Mucosa of rectum (tissue), 2 donors: Measurements from ENCODE around the gene CSTF3.
"Not testable (repeated sequence)": the region's sequence is repeated elsewhere in the genome, so short reads cannot be mapped to it uniquely, and the experiment has no call there.

Experiments used
- H3K27ac ChIP-seq, 2 donors: one replicate each; pipeline ENCODE4 v1.7.0; 2013; ENCODE audit warnings: inconsistent platforms in 2 of 2, low read depth in 2 of 2, low read length in 2 of 2
- H3K27me3 ChIP-seq, 2 donors: one replicate each; pipeline ENCODE4 v1.7.0; 2013; ENCODE audit warnings: low read length in 2 of 2; ENCODE audit not compliant: control insufficient read depth in 2 of 2, insufficient read depth in 2 of 2
- H3K36me3 ChIP-seq, 2 donors: one replicate each; pipeline ENCODE4 v1.7.0; 2013; ENCODE audit warnings: low read length in 2 of 2; ENCODE audit not compliant: control insufficient read depth in 2 of 2, insufficient read depth in 2 of 2
- H3K4me1 ChIP-seq, 2 donors: one replicate each; pipeline ENCODE4 v1.7.0; 2013; ENCODE audit warnings: low read length in 2 of 2, mild to moderate bottlenecking in 1 of 2; ENCODE audit not compliant: control insufficient read depth in 2 of 2, insufficient read depth in 2 of 2
- H3K4me3 ChIP-seq, 2 donors: one replicate each; pipeline ENCODE4 v1.7.0; 2013; ENCODE audit warnings: low read length in 2 of 2
- H3K9ac ChIP-seq, 2 donors: one replicate each; pipeline ENCODE4 v1.7.0; 2013; ENCODE audit warnings: low read length in 2 of 2, low read depth in 1 of 2, mild to moderate bottlenecking in 1 of 2
- H3K9me3 ChIP-seq, 2 donors: one replicate each; pipeline ENCODE4 v1.7.0; 2013; ENCODE audit warnings: low read length in 2 of 2; ENCODE audit not compliant: control insufficient read depth in 2 of 2
- donor health status: healthy.
- donor health status: Normal muscosa, but diverticular disease.

The CSTF3 gene

DNA sequence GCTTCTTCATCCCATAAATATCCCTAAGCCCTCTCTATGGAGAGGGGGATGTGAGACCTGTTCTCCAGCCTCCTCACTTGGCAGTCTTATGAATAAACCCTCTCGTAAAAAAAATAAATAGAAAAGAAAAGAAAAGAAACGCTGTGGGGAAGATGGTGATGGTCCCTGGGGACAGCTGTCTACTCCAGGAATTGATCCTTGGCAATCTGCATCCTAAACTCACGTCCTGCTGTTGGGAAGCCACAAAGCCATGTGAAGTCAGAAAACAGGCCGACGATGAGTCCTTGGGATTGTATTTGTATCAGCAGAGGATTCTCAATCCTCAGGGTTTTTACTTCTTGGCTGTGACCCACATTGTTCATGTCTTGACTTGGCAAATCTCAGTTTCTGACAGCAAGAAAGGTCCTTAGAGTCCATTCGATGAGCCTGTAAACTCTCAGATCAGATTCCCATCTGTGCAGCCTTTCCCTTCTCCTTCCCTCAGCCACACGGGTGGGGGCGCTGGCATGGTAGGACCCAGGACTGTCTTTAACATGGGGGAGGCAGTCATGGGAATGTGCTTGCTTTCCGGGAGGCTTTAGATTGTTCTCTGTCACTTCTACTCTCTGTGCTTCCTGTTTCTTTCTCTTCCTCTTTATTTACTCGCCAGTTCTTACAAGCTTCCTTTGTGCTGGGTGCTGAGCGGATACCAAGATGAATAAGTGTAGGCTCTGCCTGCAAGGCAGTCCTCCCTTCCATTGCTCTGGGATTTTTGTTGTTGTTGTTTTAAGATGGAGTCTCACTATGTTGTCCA, 97.1 kb downstream of the CSTF3 start:
- no peak overlapping the region for H3K27ac ChIP-seq

DNA sequence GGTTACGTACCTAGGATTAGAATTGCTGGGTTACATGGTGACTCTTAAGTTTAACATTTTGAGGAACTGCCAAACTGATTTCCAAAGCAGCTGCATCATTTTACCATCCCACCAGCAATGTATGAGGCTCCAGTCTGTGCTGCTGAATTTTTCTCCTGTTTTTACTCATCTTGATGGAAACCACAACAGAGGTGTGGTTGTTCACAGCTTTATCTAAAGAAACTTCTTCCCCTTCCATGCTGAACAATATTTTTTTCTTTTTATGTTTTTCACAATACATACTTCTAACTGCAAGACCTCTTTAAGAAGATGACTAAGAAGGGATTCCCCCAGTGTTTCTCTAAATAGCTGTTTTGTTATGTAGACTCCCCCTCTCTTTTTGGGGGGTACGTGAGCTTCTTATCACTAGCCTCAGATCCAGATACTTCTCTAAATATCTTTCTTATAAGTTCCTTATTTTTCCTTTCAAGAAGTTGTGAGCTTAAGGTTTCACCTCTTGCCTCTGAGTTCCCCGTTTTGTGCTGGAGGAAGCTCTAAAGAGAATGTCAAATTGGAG, 97.9 kb downstream of the CSTF3 start:
- Histone ChIP-seq H3K9ac (no peak overlapping the region), H3K27me3 (no peaks in the 10 kb centered on the region), H3K36me3 (peaks cover 29 to 44% of the 10 kb centered on the region in 2 donors), H3K27ac (no peak overlapping the region), H3K4me1 (peaks cover 10 to 12% of the 10 kb centered on the region in 2 donors), H3K4me3 (no peak overlapping the region), H3K9me3 (no peaks in the 10 kb centered on the region)

More for the DNA sequence above, 97.1 kb downstream of the CSTF3 start:
- no peaks in the 10 kb centered on the region for H3K27me3 ChIP-seq
- H3K4me1 ChIP-seq: peaks cover 10 to 12% of the 10 kb centered on the region in 2 donors
- H3K9me3 ChIP-seq: no peaks in the 10 kb centered on the region
- H3K9ac ChIP-seq: no peak overlapping the region
- no peak overlapping the region for H3K4me3 ChIP-seq
- peaks cover 31 to 44% of the 10 kb centered on the region in 2 donors for H3K36me3 ChIP-seq

DNA sequence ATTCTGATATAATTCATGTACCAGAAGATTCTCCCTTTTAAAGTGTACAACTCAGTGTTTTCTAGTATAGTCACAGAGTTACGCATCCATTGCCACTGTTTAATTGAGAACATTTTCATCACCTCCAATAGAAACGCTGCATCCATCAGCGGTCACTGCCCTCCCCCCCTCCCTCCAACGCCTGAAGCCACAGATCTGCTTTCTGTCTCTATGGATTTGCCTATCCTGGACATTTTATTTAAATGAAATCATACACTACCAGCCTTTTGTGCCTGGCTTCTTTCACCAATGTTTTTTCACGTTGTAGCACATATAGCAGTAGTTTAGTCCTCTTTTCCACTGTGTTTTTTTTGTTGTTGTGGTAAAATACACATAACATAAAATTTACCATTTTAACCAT, 99.1 kb downstream of the CSTF3 start:
- no peaks in the 10 kb centered on the region for H3K27me3 ChIP-seq
- no peak overlapping the region for H3K9ac ChIP-seq
- H3K27ac ChIP-seq: peak overlapping the region in 1 of 2 donors; percentile 23
- no peak overlapping the region for H3K4me3 ChIP-seq
- no peaks in the 10 kb centered on the region for H3K9me3 ChIP-seq
- H3K4me1 ChIP-seq: peaks cover 10 to 12% of the 10 kb centered on the region in 2 donors
- peaks cover 25 to 40% of the 10 kb centered on the region in 2 donors for H3K36me3 ChIP-seq

DNA sequence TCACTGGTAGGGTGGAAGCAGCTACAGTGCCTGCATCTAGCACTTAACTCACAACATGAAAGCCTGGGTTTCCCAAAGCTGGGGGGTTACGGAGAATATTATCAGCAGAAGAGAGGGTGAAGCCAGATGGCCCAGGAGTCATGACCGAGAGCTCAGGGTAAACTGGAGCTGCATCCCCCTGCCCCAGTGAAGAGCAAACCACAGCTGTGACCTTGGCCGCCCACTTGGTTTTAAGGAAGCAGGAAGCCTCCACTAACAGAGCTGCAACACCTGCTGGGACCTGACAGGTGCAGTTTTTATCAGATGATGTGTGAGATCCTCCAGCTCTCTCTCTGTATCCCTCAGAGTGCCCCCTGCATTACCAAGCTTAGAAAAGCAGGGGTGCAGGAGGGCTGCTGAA, 101.0 kb downstream of the CSTF3 start:
- Histone ChIP-seq H3K27ac (peak overlapping the region; percentile 58 to 75), H3K9ac (no peak overlapping the region), H3K9me3 (no peaks in the 10 kb centered on the region), H3K36me3 (peaks cover 15 to 28% of the 10 kb centered on the region in 2 donors), H3K27me3 (no peaks in the 10 kb centered on the region), H3K4me1 (peaks cover 7 to 12% of the 10 kb centered on the region in 2 donors), H3K4me3 (no peak overlapping the region)

DNA sequence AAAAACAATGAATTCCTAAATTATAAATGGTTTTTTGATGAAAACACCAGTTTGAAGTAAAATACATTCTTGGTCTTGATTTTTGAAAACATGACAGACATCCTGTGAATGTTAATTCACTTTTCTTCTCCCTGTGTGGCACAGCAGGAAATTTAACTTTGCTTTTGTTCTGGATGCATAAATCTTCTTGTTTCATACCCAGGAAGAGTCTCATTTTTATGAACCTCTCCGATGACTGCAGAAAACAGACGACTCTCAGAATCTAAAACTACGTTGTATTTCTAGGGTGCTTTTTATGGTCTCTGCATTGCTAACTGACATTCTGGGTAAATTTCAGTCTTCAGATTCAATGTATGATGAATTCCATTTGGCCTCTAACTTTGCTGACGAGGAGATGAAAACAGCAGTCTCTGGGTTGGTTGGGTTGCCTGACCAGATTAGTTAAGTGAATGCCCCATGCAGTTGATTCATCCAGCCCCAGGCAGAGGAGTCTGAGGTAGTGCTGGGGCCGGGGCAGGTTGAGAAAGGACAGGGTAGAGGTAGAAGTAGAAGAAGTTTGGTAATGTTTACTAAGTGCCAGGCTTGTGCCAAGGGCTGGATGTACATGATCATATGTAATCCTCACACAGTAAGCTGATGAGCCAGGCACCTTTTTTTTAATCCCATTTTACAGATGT, 101.8 kb downstream of the CSTF3 start:
- H3K4me1 ChIP-seq: peaks cover 5 to 12% of the 10 kb centered on the region in 2 donors
- H3K9ac ChIP-seq: no peak overlapping the region
- no peaks in the 10 kb centered on the region for H3K27me3 ChIP-seq
- H3K9me3 ChIP-seq: no peaks in the 10 kb centered on the region
- peaks cover 16 to 32% of the 10 kb centered on the region in 2 donors for H3K36me3 ChIP-seq
- no peak overlapping the region for H3K4me3 ChIP-seq
- H3K27ac ChIP-seq: no peak overlapping the region

DNA sequence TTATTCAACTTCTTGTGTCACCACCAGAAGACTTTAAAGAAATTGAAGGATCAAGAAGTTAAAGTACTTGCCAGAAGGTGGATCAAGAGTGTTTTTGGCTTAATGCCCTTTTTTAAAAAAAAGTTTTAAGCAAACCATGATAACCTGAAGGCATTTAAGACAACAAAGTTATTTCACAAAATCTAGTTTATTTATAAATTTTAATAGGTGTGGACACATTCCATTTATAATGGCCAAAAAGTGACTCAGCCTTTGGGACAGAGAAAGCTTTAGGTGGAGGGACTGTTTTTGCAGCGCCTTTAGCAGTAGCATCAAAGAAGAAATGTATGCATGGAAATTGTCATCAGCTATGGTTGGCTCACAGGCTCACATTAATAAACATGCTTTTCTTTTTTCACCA, 104.0 kb downstream of the CSTF3 start:
- Histone ChIP-seq H3K27ac (no peak overlapping the region), H3K36me3 (peaks cover 18 to 33% of the 10 kb centered on the region in 2 donors), H3K4me1 (peaks cover 5 to 12% of the 10 kb centered on the region in 2 donors), H3K27me3 (no peaks in the 10 kb centered on the region), H3K4me3 (no peak overlapping the region), H3K9me3 (no peaks in the 10 kb centered on the region), H3K9ac (no peak overlapping the region)

DNA sequence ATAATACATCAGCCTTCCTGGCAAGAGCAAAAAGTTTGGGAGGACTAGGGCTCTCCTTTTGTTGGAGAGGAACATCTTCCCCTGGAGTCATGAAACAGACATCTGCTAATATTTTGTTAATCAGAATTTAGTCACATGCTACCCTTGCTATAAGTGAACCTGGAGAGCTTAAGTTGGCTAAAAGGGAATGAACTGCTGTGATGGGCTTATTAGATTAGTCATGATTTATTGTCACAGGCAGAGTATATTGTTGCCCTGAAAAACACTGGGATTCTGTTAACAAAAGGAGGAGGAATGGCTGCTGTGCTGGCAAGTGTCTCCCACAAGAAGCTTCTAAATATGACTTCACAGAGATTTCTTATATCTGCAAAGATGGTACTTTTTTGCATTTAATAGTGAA, 105.9 kb downstream of the CSTF3 start:
- Histone ChIP-seq H3K27ac (no peak overlapping the region), H3K4me3 (no peak overlapping the region), H3K9ac (no peak overlapping the region), H3K4me1 (peaks cover 0 to 4% of the 10 kb centered on the region in 2 donors), H3K27me3 (no peaks in the 10 kb centered on the region), H3K36me3 (peaks cover 12 to 29% of the 10 kb centered on the region in 2 donors), H3K9me3 (no peaks in the 10 kb centered on the region)

DNA sequence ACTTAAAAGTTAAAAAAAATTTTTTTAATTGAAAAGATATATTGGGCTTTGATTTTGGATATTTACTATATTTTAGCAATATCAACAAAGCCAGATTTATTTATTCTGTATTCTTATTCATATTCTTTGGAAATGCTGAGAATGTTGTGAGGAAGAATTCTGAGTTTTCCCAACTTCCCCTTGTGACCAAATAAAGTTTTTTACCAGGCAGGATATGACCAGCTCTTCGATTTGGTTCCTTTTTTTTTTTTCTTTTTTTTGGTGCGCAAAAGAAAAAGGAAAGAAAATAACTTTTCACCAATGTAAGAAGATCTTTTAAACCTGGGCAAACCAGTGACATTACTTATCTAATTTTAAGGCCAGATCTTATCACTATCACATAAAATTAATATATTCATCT, 109.0 kb downstream of the CSTF3 start:
- Histone ChIP-seq H3K27me3 (no peaks in the 10 kb centered on the region), H3K4me3 (no peak overlapping the region), H3K9me3 (no peaks in the 10 kb centered on the region), H3K36me3 (peaks cover 7 to 9% of the 10 kb centered on the region in 2 donors), H3K9ac (no peak overlapping the region), H3K4me1 (peaks cover 7 to 12% of the 10 kb centered on the region in 2 donors), H3K27ac (peak overlapping the region in 1 of 2 donors; percentile 1)

DNA sequence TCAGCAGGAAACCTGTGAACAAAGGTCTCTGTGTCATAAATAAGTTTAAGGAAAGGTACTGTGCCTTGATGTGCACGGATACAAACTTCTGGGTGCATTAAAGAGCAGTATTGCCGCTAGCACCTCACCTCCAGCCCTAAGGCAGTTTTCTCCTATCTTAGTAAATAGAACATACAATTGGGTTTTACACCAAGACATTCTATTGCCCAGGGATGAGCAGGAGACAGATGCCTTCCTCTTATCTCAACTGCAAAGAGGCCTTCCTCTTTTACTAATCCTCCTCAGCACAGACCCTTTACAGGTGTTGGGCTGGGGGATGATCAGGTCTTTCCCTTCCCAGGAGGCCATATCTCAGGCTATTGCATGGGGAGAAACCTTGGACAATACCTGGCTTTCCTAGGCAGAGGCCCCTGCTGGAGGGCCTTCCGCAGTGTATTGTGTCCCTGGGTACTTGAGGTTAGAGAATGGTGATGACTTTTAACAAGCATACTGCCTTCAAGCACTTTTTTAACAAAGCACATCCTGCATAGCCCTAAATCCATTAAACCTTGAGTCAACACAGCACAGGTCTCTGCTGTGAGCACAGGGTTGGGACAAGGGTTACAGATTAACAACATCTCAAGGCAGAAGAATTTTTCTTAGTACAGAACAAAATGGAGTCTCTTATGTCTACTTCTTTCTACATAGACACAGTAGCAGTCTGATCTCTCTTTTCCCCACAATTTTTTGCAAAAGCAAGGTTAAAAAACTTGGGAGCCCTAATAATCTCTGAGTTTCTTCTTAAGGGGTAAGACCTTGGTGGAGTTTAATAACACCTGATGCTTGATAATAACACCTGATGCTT, 111.5 kb downstream of the CSTF3 start:
- H3K9ac ChIP-seq, H3K27me3 ChIP-seq, H3K4me3 ChIP-seq, H3K36me3 ChIP-seq, H3K9me3 ChIP-seq: not testable (repeated sequence)
- Histone ChIP-seq H3K4me1 (peaks cover 11 to 24% of the 10 kb centered on the region in 2 donors), H3K27ac (peak overlapping the region; percentile 52 to 58)
